Measurements from ENCODE around the gene STK36.

DNA sequence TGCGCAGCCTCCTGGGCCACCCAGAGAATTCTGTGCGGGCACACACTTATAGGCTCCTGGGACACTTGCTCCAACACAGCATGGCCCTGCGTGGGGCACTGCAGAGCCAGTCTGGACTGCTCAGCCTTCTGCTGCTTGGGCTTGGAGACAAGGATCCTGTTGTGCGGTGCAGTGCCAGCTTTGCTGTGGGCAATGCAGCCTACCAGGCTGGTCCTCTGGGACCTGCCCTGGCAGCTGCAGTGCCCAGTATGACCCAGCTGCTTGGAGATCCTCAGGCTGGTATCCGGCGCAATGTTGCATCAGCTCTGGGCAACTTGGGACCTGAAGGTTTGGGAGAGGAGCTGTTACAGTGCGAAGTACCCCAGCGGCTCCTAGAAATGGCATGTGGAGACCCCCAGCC lies 27.0 kb downstream of the STK36 start:
- TF ChIP-seq NFYB (IDR thresholded peaks at IDR 0.05; ENCODE audit: insufficient read depth, low read depth, low read length) (no peak), HCFC1 (IDR thresholded peaks at IDR 0.05; ENCODE audit: low read length) (no peak), EP300 (IDR thresholded peaks at IDR 0.05; ENCODE audit: borderline replicate concordance in 1 of 2, control insufficient read depth in 1 of 2, low read depth in 2 of 2, low read length in 2 of 2) (no peak), IKZF1 (conservative IDR thresholded peaks at IDR 0.05) (no peak), POLR2A (IDR thresholded peaks at IDR 0.05; ENCODE audit: low read depth, low read length) (no peak), BHLHE40 (IDR thresholded peaks at IDR 0.05; ENCODE audit: borderline replicate concordance in 1 of 2, low read depth in 2 of 2, low read length in 1 of 2) (no peak), RAD21 (IDR thresholded peaks at IDR 0.05; ENCODE audit: insufficient read depth, low read depth, low read length) (no peak), SRF (IDR thresholded peaks at IDR 0.05; ENCODE audit: low read depth in 2 of 2, low read length in 2 of 2) (no peak)
- TF ChIP-seq, protein P1, sequence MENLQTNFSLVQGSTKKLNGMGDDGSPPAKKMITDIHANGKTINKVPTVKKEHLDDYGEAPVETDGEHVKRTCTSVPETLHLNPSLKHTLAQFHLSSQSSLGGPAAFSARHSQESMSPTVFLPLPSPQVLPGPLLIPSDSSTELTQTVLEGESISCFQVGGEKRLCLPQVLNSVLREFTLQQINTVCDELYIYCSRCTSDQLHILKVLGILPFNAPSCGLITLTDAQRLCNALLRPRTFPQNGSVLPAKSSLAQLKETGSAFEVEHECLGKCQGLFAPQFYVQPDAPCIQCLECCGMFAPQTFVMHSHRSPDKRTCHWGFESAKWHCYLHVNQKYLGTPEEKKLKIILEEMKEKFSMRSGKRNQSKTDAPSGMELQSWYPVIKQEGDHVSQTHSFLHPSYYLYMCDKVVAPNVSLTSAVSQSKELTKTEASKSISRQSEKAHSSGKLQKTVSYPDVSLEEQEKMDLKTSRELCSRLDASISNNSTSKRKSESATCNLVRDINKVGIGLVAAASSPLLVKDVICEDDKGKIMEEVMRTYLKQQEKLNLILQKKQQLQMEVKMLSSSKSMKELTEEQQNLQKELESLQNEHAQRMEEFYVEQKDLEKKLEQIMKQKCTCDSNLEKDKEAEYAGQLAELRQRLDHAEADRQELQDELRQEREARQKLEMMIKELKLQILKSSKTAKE (IDR thresholded peaks at IDR 0.05; ENCODE audit: low read depth, poor library complexity, severe bottlenecking): no peak
- TF ChIP-seq, protein P2, sequence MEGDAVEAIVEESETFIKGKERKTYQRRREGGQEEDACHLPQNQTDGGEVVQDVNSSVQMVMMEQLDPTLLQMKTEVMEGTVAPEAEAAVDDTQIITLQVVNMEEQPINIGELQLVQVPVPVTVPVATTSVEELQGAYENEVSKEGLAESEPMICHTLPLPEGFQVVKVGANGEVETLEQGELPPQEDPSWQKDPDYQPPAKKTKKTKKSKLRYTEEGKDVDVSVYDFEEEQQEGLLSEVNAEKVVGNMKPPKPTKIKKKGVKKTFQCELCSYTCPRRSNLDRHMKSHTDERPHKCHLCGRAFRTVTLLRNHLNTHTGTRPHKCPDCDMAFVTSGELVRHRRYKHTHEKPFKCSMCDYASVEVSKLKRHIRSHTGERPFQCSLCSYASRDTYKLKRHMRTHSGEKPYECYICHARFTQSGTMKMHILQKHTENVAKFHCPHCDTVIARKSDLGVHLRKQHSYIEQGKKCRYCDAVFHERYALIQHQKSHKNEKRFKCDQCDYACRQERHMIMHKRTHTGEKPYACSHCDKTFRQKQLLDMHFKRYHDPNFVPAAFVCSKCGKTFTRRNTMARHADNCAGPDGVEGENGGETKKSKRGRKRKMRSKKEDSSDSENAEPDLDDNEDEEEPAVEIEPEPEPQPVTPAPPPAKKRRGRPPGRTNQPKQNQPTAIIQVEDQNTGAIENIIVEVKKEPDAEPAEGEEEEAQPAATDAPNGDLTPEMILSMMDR (IDR thresholded peaks at IDR 0.05 in 2 of 3, conservative IDR thresholded peaks at IDR 0.05 in 1 of 3; ENCODE audit: control insufficient read depth in 2 of 3, extremely low read depth in 1 of 3, insufficient read depth in 1 of 3, low read depth in 3 of 3, low read length in 3 of 3): no peak
